Astrocyte (in vitro differentiated cells and primary cell): ENCODE results near the gene CNTN6.

Experiments
- EZH2 ChIP-seq: IDR thresholded peaks from 2 replicates; pipeline ENCODE4 v1.6.1; 2012; ENCODE audit warnings: mild to moderate bottlenecking, low read length, inconsistent platforms; ENCODE audit not compliant: insufficient read depth
- TF ChIP-seq, protein P1 (sequence below): IDR thresholded peaks from 2 replicates; pipeline ENCODE4 v1.5.1; 2011; ENCODE audit warnings: low read depth, mild to moderate bottlenecking, inconsistent platforms, low read length, moderate library complexity; ENCODE audit not compliant: insufficient read depth

- TF ChIP-seq, protein P1, sequence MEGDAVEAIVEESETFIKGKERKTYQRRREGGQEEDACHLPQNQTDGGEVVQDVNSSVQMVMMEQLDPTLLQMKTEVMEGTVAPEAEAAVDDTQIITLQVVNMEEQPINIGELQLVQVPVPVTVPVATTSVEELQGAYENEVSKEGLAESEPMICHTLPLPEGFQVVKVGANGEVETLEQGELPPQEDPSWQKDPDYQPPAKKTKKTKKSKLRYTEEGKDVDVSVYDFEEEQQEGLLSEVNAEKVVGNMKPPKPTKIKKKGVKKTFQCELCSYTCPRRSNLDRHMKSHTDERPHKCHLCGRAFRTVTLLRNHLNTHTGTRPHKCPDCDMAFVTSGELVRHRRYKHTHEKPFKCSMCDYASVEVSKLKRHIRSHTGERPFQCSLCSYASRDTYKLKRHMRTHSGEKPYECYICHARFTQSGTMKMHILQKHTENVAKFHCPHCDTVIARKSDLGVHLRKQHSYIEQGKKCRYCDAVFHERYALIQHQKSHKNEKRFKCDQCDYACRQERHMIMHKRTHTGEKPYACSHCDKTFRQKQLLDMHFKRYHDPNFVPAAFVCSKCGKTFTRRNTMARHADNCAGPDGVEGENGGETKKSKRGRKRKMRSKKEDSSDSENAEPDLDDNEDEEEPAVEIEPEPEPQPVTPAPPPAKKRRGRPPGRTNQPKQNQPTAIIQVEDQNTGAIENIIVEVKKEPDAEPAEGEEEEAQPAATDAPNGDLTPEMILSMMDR: no peak
- TF ChIP-seq EZH2: no peak
Observed at GRCh38 chr3:1093217-1093616, 393 bp downstream of the CNTN6 start.
